ENCODE measurements around the gene NAT14.
"Not testable (repeated sequence)": the region's sequence is repeated elsewhere in the genome, so short reads cannot be mapped to it uniquely, and the experiment has no call there.

The NAT14 gene

GRCh38 chr19:55484593-55485438 lies at the start of gene NAT14:
NAT14 (plus strand) TSS chr19:55485188; CDS start chr19:55485709, 521 bp downstream.
- peak; percentile 75 for DNase-seq

- no peak for DNase-seq
Measured at GRCh38 chr19:55436847-55437246, 48.1 kb upstream of the NAT14 start.

GRCh38 chr19:55437410-55437809 lies 47.6 kb upstream of the NAT14 start:
- peak; percentile 88 for DNase-seq

GRCh38 chr19:55439052-55439451 lies 45.9 kb upstream of the NAT14 start:
- no peak for DNase-seq

- peak; percentile 65 for DNase-seq
Measured at GRCh38 chr19:55440411-55441105, 44.4 kb upstream of the NAT14 start.

GRCh38 chr19:55441319-55441691 lies 43.7 kb upstream of the NAT14 start:
- peak; percentile 60 for DNase-seq

GRCh38 chr19:55441692-55442321 lies 43.2 kb upstream of the NAT14 start:
- peak; percentile 74 for DNase-seq

GRCh38 chr19:55442372-55442961 lies 42.5 kb upstream of the NAT14 start:
- peak; percentile 59 for DNase-seq

GRCh38 chr19:55443045-55443823 lies 41.8 kb upstream of the NAT14 start, which contains the start of gene SHISA7:
SHISA7 (minus strand) TSS chr19:55443300; CDS start chr19:55442863, 437 bp downstream.
- DNase-seq = peak; percentile 84

GRCh38 chr19:55443824-55444480 lies 41.0 kb upstream of the NAT14 start:
- peak; percentile 97 for DNase-seq

GRCh38 chr19:55444646-55445045 lies 40.3 kb upstream of the NAT14 start:
- DNase-seq = no peak

GRCh38 chr19:55446060-55446459 lies 38.9 kb upstream of the NAT14 start:
- no peak for DNase-seq

- peak; percentile 88 for DNase-seq
Measured at GRCh38 chr19:55447421-55448174, 37.4 kb upstream of the NAT14 start.

GRCh38 chr19:55448175-55448490 lies 36.9 kb upstream of the NAT14 start:
- not testable (repeated sequence) for DNase-seq

- DNase-seq = no peak
Measured at GRCh38 chr19:55449469-55449868, 35.5 kb upstream of the NAT14 start.

GRCh38 chr19:55451163-55451964 lies 33.6 kb upstream of the NAT14 start:
- DNase-seq = peak; percentile 42

GRCh38 chr19:55451965-55452748 lies 32.8 kb upstream of the NAT14 start:
- DNase-seq = peak; percentile 38

GRCh38 chr19:55452749-55453346 lies 32.1 kb upstream of the NAT14 start:
- peak; percentile 93 for DNase-seq
